ENCODE measurements around the gene ABCD3.
"Not testable (repeated sequence)": the region's sequence is repeated elsewhere in the genome, so short reads cannot be mapped to it uniquely, and the experiment has no call there.

GRCh38 chr1:94566436-94566835 is 148.2 kb downstream of the ABCD3 start:
- not testable (repeated sequence) for TF ChIP-seq CTCF (conservative IDR thresholded peaks at IDR 0.05; ENCODE audit: low read length); EZH2phosphoT487 (IDR thresholded peaks at IDR 0.05; ENCODE audit: borderline replicate concordance)
